HG03558 (cell line): Measurements from ENCODE around the gene CTNNA2.

Experiments
- ATAC-seq: cut with Tn5 transposase; IDR thresholded peaks from one replicate; pipeline ENCODE4 v1.9.1; 2021; ENCODE audit warnings: moderate number of reproducible peaks; ENCODE audit not compliant: unreplicated experiment; ENCODE audit errors: extremely low read depth

CTNNA2 gene

GRCh38 chr2:79844011-79844410 is 331.2 kb downstream of the CTNNA2 start:
- ATAC-seq, result no peak

GRCh38 chr2:79846878-79847277 is 334.0 kb downstream of the CTNNA2 start:
- ATAC-seq, result no peak

GRCh38 chr2:79849241-79849640 is 336.4 kb downstream of the CTNNA2 start:
- no peak for ATAC-seq

GRCh38 chr2:79849949-79850348 is 337.1 kb downstream of the CTNNA2 start:
- ATAC-seq, result no peak

GRCh38 chr2:79850912-79851311 is 338.1 kb downstream of the CTNNA2 start:
- ATAC-seq, result no peak

GRCh38 chr2:79855264-79856006 is 342.6 kb downstream of the CTNNA2 start:
- no peak for ATAC-seq

GRCh38 chr2:79857888-79858287 is 345.0 kb downstream of the CTNNA2 start:
- ATAC-seq, result no peak

- ATAC-seq, result no peak
Observed at GRCh38 chr2:79860228-79861058, 347.6 kb downstream of the CTNNA2 start.

GRCh38 chr2:79861059-79861374 is 348.2 kb downstream of the CTNNA2 start:
- no peak for ATAC-seq

- ATAC-seq, result no peak
Observed at GRCh38 chr2:79862756-79863155, 349.9 kb downstream of the CTNNA2 start.

GRCh38 chr2:79872656-79873055 is 359.8 kb downstream of the CTNNA2 start:
- no peak for ATAC-seq

- ATAC-seq, result no peak
Observed at GRCh38 chr2:79874015-79874414, 361.2 kb downstream of the CTNNA2 start.

- ATAC-seq, result no peak
Observed at GRCh38 chr2:79876430-79876829, 363.6 kb downstream of the CTNNA2 start.

GRCh38 chr2:79882548-79882947 is 369.7 kb downstream of the CTNNA2 start:
- ATAC-seq, result no peak

- no peak for ATAC-seq
Observed at GRCh38 chr2:79887747-79888374, 375.0 kb downstream of the CTNNA2 start.

- ATAC-seq, result no peak
Observed at GRCh38 chr2:79892123-79892522, 379.3 kb downstream of the CTNNA2 start.

- no peak for ATAC-seq
Observed at GRCh38 chr2:79899196-79899595, 386.3 kb downstream of the CTNNA2 start.

GRCh38 chr2:79901161-79901560 is 388.3 kb downstream of the CTNNA2 start:
- no peak for ATAC-seq

GRCh38 chr2:79903222-79904000 is 390.6 kb downstream of the CTNNA2 start:
- no peak for ATAC-seq

GRCh38 chr2:79906139-79906890 is 393.5 kb downstream of the CTNNA2 start:
- no peak for ATAC-seq
